K562 (cell line): ENCODE results near the gene EPHB4. TPM values are rescaled to one million over a fixed set of nuclear protein-coding genes. Genes with fewer than 3 reads are reported as not detected.

Experiments used
- ASH1L ChIP-seq: fragments of 450-650 bp; IDR thresholded peaks from 2 replicates; pipeline ENCODE4 v1.6.1; 2018; ENCODE audit warnings: borderline replicate concordance, mild to moderate bottlenecking, low read depth; ENCODE audit not compliant: partially characterized antibody
- CBX3 ChIP-seq, 2 experiments: IDR thresholded peaks; 1 replicate in 1 of 2; 2 replicates in 1 of 2; pipeline ENCODE4 v1.6.1; 2012; ENCODE audit warnings: inconsistent platforms in 2 of 2, low read length in 2 of 2, borderline replicate concordance in 1 of 2, control low read depth in 1 of 2
- ELF4 ChIP-seq: fragments of 450-650 bp; formaldehyde crosslinking; IDR thresholded peaks from 2 replicates; pipeline ENCODE4 v1.4.0; 2022; ENCODE audit warnings: missing genetic modification characterization
- FUS ChIP-seq: fragments of 200-400 bp; formaldehyde crosslinking; optimal IDR thresholded peaks from 2 replicates; pipeline ENCODE3; 2017; ENCODE audit warnings: low read depth, low read length
- HDAC1 ChIP-seq, 2 experiments: fragments of 450-650 bp; IDR thresholded peaks; 2 replicates each; pipeline ENCODE4 v1.6.1; 2016 to 2017; ENCODE audit warnings: inconsistent platforms in 1 of 2, mild to moderate bottlenecking in 1 of 2, moderate library complexity in 1 of 2
- JUND ChIP-seq, 2 experiments: IDR thresholded peaks; 2 replicates in 1 of 2; 3 replicates in 1 of 2; pipeline ENCODE4 v1.6.1; 2011; ENCODE audit warnings: borderline replicate concordance in 2 of 2, low read depth in 2 of 2, low read length in 2 of 2, improper control_type of control experiment in 1 of 2, missing biosample characterization in 1 of 2, missing genetic modification characterization in 1 of 2, missing genetic modification reagents in 1 of 2
- KAT2B ChIP-seq: IDR thresholded peaks from one replicate; pipeline ENCODE4 v1.6.1; 2012; ENCODE audit warnings: low read depth, mild to moderate bottlenecking, control low read depth, inconsistent platforms, low read length, moderate library complexity
- KLF10 ChIP-seq: fragments of 250-450 bp; sonication (Bioruptor Pico); IDR thresholded peaks from 2 replicates; pipeline ENCODE4 v1.6.1; 2021; ENCODE audit warnings: matching md5 sums
- MECOM ChIP-seq: fragments of 250-450 bp; sonication (Bioruptor Pico); IDR thresholded peaks from 2 replicates; pipeline ENCODE4 v1.8.0; 2022; ENCODE audit warnings: inconsistent platforms
- MXI1 ChIP-seq: IDR thresholded peaks from 2 replicates; pipeline ENCODE4 v1.6.1; 2011; ENCODE audit warnings: low read depth, mild to moderate bottlenecking, improper control_type of control experiment, low read length
- MYC ChIP-seq, 2 experiments: fragments of 250-450 bp in 1 of 2; sonication (Bioruptor Pico) in 1 of 2; IDR thresholded peaks; 2 replicates each; pipeline versions ENCODE4 v1.5.1 to v1.6.1; 2012 to 2021; ENCODE audit warnings: low read depth in 2 of 2, borderline replicate concordance in 1 of 2, improper control_type of control experiment in 1 of 2, low read length in 1 of 2, mild to moderate bottlenecking in 1 of 2, moderate library complexity in 1 of 2
- NFIC ChIP-seq: fragments of 450-650 bp; IDR thresholded peaks from 2 replicates; pipeline ENCODE4 v1.6.1; 2017; ENCODE audit warnings: mild to moderate bottlenecking, inconsistent platforms
- RB1 ChIP-seq: fragments of 450-650 bp; IDR thresholded peaks from 2 replicates; pipeline ENCODE4 v1.6.1; 2017; ENCODE audit warnings: low read depth, mild to moderate bottlenecking
- SMC3 ChIP-seq: conservative IDR thresholded peaks from 2 replicates; pipeline ENCODE4 v1.6.1; 2011; ENCODE audit warnings: low read depth, low read length, improper control_type of control experiment; ENCODE audit not compliant: insufficient read depth
- ZKSCAN8 ChIP-seq: fragments of 200-800 bp; sonication (Bioruptor generic); IDR thresholded peaks from 2 replicates; pipeline ENCODE4 v1.6.1; 2016; ENCODE audit warnings: missing genetic modification characterization, missing compliant biosample characterization
- ZNF347 ChIP-seq: fragments of 450-650 bp; formaldehyde crosslinking; IDR thresholded peaks from 2 replicates; pipeline ENCODE4 v1.4.0; 2020; ENCODE audit warnings: low read depth, mild to moderate bottlenecking, moderate library complexity
- polyA plus RNA-seq, 8 experiments: library from polyadenylated mRNA; depleted of rRNA in 4 of 8; stranded (reverse) in 5 of 8; unstranded in 3 of 8; fragments of >200 nt; fragmentation: Nextera tagmentation in 2 of 8; fragmentation: Illumina TruSeq in 1 of 8; extraction: Ambion mirVana in 2 of 8; extraction: Trizol in 1 of 8; gene quantifications; 2 replicates each; pipeline versions ENCODE4 v1.2.1 to v1.2.3, GENCODE V29; 2011 to 2014; ENCODE audit warnings: inconsistent platforms in 1 of 8, missing spikeins in 1 of 8
- total RNA-seq, 7 experiments: library from RNA; depleted of rRNA in 6 of 7; stranded (reverse); fragments of >200 nt in 6 of 7; fragmentation: Illumina TruSeq in 2 of 7; extraction: Trizol in 2 of 7; gene quantifications; 2 replicates each; pipeline versions ENCODE4 v1.2.1 to v1.2.3, GENCODE V29; 2011 to 2021; ENCODE audit warnings: low replicate concordance in 1 of 7
- TF ChIP-seq, protein P1 (sequence below): fragments of 450-650 bp; formaldehyde crosslinking; conservative IDR thresholded peaks from 2 replicates; pipeline ENCODE4 v1.4.0; 2022; ENCODE audit warnings: mild to moderate bottlenecking, missing genetic modification characterization
- TF ChIP-seq, protein P2 (sequence below): fragments of 450-650 bp; IDR thresholded peaks from 2 replicates; pipeline ENCODE4 v1.6.1; 2018; ENCODE audit not compliant: partially characterized antibody
- TF ChIP-seq, protein P3 (sequence below), 2 experiments: IDR thresholded peaks; 2 replicates each; pipeline ENCODE4 v1.6.1; 2012; ENCODE audit warnings: improper control_type of control experiment in 2 of 2, low read depth in 2 of 2, low read length in 2 of 2, borderline replicate concordance in 1 of 2

The EPHB4 gene
- total and polyA plus RNA-seq, 9 of the 15 experiments (the other 6 are each of a cell fraction or from before 2014, with no cell fraction given) = 1.2 to 82.1 (median 37.9) TPM

DNA sequence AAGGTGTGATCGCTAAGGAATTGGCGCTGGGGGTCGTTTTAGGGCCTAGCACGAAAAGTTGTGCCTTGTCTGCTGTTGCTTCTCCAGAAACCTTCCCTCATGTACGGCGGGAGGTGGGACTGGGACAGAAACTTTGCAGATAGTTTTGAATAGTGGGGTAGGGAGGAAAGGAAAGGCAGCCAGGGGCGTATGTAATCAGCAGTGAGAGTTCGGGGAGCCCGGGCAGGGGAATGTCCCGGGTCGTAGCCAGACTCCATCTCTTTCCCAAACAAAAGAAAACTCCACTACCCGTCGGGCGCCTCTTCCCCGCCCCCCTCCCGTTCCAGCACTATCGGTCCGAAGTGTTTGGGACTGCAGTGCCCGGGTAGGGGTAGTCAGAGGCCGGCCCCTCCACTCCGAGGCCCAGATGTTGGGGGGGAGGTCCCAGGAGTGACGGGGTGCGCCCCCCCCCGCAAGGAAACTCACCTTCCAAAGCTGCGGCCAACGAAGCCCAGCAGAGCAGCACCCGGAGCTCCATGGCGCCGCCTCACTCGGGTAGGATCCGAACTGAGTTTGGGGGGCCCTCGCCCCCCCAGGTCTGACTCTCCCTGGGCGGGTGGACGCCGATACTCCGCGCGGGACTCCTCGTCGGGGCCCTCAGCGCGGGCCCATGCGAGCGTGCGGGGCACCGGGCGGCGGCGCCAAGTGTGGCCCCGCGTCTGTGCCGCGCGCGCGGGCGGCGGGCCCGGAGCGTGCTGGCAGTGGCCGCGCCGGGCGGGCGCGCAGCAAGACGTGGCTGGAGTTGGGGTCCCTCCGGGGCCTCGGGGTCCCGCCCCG, 601 bp downstream of the EPHB4 start (continued):
- TF ChIP-seq, protein P1, sequence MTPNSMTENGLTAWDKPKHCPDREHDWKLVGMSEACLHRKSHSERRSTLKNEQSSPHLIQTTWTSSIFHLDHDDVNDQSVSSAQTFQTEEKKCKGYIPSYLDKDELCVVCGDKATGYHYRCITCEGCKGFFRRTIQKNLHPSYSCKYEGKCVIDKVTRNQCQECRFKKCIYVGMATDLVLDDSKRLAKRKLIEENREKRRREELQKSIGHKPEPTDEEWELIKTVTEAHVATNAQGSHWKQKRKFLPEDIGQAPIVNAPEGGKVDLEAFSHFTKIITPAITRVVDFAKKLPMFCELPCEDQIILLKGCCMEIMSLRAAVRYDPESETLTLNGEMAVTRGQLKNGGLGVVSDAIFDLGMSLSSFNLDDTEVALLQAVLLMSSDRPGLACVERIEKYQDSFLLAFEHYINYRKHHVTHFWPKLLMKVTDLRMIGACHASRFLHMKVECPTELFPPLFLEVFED (CRISPR knock-in tag) = no peak
- TF ChIP-seq JUND (IDR thresholded peaks at IDR 0.05; ENCODE audit: borderline replicate concordance, low read depth, low read length) (no peak), JUND (tag; IDR thresholded peaks at IDR 0.05; ENCODE audit: borderline replicate concordance, low read depth, low read length) (0 out of 3 replicates have a peak, but pooled peaks have one; percentile 1), RB1 (peak; percentile 83), ASH1L (no peak), ZNF347 (no peak), ELF4 (no peak), CBX3 (IDR thresholded peaks at IDR 0.05; ENCODE audit: borderline replicate concordance in 1 of 2, low read length in 2 of 2) (no peak), KAT2B (no peak), SMC3 (no peak), KLF10 (CRISPR knock-in tag) (no peak), HDAC1 (IDR thresholded peaks at IDR 0.05) (0 out of 4 replicates have a peak, but pooled peaks of 1 of the 2 experiments have one; percentile 18), MECOM (CRISPR knock-in tag) (no peak), FUS (no peak), ZKSCAN8 (CRISPR knock-in tag) (no peak), MXI1 (no peak), MYC (IDR thresholded peaks at IDR 0.05; ENCODE audit: low read depth, low read length) (peak; percentile 19; the same call in 1 of the 2 replicates), MYC (CRISPR knock-in tag; IDR thresholded peaks at IDR 0.05; ENCODE audit: borderline replicate concordance, low read depth) (no peak), NFIC (peak; percentile 23)
- TF ChIP-seq, protein P2, sequence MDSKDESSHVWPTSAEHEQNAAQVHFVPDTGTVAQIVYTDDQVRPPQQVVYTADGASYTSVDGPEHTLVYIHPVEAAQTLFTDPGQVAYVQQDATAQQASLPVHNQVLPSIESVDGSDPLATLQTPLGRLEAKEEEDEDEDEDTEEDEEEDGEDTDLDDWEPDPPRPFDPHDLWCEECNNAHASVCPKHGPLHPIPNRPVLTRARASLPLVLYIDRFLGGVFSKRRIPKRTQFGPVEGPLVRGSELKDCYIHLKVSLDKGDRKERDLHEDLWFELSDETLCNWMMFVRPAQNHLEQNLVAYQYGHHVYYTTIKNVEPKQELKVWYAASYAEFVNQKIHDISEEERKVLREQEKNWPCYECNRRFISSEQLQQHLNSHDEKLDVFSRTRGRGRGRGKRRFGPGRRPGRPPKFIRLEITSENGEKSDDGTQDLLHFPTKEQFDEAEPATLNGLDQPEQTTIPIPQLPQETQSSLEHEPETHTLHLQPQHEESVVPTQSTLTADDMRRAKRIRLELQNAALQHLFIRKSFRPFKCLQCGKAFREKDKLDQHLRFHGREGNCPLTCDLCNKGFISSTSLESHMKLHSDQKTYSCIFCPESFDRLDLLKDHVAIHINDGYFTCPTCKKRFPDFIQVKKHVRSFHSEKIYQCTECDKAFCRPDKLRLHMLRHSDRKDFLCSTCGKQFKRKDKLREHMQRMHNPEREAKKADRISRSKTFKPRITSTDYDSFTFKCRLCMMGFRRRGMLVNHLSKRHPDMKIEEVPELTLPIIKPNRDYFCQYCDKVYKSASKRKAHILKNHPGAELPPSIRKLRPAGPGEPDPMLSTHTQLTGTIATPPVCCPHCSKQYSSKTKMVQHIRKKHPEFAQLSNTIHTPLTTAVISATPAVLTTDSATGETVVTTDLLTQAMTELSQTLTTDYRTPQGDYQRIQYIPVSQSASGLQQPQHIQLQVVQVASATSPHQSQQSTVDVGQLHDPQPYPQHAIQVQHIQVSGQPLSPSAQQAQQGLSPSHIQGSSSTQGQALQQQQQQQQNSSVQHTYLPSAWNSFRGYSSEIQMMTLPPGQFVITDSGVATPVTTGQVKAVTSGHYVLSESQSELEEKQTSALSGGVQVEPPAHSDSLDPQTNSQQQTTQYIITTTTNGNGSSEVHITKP = no peak
- TF ChIP-seq, protein P3, sequence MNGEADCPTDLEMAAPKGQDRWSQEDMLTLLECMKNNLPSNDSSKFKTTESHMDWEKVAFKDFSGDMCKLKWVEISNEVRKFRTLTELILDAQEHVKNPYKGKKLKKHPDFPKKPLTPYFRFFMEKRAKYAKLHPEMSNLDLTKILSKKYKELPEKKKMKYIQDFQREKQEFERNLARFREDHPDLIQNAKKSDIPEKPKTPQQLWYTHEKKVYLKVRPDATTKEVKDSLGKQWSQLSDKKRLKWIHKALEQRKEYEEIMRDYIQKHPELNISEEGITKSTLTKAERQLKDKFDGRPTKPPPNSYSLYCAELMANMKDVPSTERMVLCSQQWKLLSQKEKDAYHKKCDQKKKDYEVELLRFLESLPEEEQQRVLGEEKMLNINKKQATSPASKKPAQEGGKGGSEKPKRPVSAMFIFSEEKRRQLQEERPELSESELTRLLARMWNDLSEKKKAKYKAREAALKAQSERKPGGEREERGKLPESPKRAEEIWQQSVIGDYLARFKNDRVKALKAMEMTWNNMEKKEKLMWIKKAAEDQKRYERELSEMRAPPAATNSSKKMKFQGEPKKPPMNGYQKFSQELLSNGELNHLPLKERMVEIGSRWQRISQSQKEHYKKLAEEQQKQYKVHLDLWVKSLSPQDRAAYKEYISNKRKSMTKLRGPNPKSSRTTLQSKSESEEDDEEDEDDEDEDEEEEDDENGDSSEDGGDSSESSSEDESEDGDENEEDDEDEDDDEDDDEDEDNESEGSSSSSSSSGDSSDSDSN (IDR thresholded peaks at IDR 0.05; ENCODE audit: borderline replicate concordance in 1 of 2, low read depth in 2 of 2, low read length in 2 of 2) = 0 out of 4 replicates have a peak, but pooled peaks of 1 of the 2 experiments have one; percentile 27
